Heart left ventricle (tissue), 16 donors: ENCODE measurements around the gene SAP30BP. TPM values are rescaled to one million over a fixed set of nuclear protein-coding genes. Genes with fewer than 3 reads are reported as not detected.

Experiments used
- ATAC-seq, 4 donors: fragments of 200-7000 bp; cut with Tn5 transposase; one replicate each; pipeline ENCODE4 v1.9.1; 2020 to 2022; ENCODE audit warnings: moderate library complexity in 4 of 4, mild to moderate bottlenecking in 3 of 4, moderate number of reproducible peaks in 1 of 4
- DNase-seq, 5 donors: peaks; one replicate each; pipeline ENCODE4 v3.0.0-alpha.2; 2020
- H3K27ac ChIP-seq, 12 donors: fragments of 200-600 bp; sonication (generic) in 4 of 12; one replicate each; pipeline versions ENCODE4 v1.5.0 to v1.8.0; 2016 to 2022; ENCODE audit warnings: mild to moderate bottlenecking in 2 of 12
- H3K27me3 ChIP-seq, 9 donors: fragments of 200-600 bp; sonication (generic) in 2 of 9; one replicate each; pipeline versions ENCODE4 v1.5.1 to v1.8.0; 2016 to 2022; ENCODE audit warnings: mild to moderate bottlenecking in 3 of 9
- H3K36me3 ChIP-seq, 9 donors: fragments of 200-600 bp; sonication (generic) in 2 of 9; one replicate each; pipeline versions ENCODE4 v1.5.0 to v1.8.0; 2018 to 2022; ENCODE audit warnings: mild to moderate bottlenecking in 2 of 9
- H3K4me1 ChIP-seq, 12 donors: fragments of 200-600 bp; sonication (generic) in 4 of 12; one replicate each; pipeline versions ENCODE4 v1.5.0 to v1.8.0; 2016 to 2022; ENCODE audit warnings: mild to moderate bottlenecking in 3 of 12
- H3K4me3 ChIP-seq, 12 donors: fragments of 200-600 bp; sonication (generic) in 4 of 12; one replicate each; pipeline versions ENCODE4 v1.5.0 to v1.8.0; 2017 to 2022; ENCODE audit warnings: mild to moderate bottlenecking in 9 of 12, moderate library complexity in 4 of 12
- H3K9me3 ChIP-seq, 12 donors: fragments of 200-600 bp; sonication (generic) in 4 of 12; one replicate each; pipeline versions ENCODE4 v1.5.0 to v1.8.0; 2016 to 2022; ENCODE audit warnings: mild to moderate bottlenecking in 1 of 12
- CTCF ChIP-seq, 12 donors: fragments of 200-600 bp; sonication (generic) in 4 of 12; IDR thresholded peaks; one replicate each; pipeline versions ENCODE4 v1.5.0 to v1.8.0; 2018 to 2022; ENCODE audit warnings: antibody characterized with exemption in 12 of 12, mild to moderate bottlenecking in 5 of 12
- POLR2A ChIP-seq, 2 donors: fragments of 450-650 bp; IDR thresholded peaks; one replicate each; pipeline ENCODE4 v1.6.1; 2017; ENCODE audit warnings: antibody characterized with exemption in 2 of 2, mild to moderate bottlenecking in 2 of 2, moderate library complexity in 2 of 2
- WGBS, 4 donors: extraction: QIAGEN DNeasy Blood & Tissue Kit in 2 of 4; methylation state at CpG; one replicate each; pipeline versions ENCODE4 v1.1.5 to v1.1.7; 2013 to 2018; 5-methylcytosine and 5-hydroxymethylcytosine counted together
- intact Hi-C, 10 donors: fragments of 100-400 bp; cut with DNase I; formaldehyde crosslinking; loops; one replicate each; pipeline versions ENCODE4 v1.11.1 to v1.14.2; 2022
- long read RNA-seq, 3 donors: library from polyadenylated mRNA; unstranded; transcript quantifications; one replicate each; pipeline ENCODE4 v2.0.0, GENCODE V29; 2020 to 2021
- polyA plus RNA-seq, 2 donors: library from polyadenylated mRNA; stranded (reverse); fragments of 200-250 nt; gene quantifications; one replicate each; pipeline ENCODE4 v1.2.3, GENCODE V29; 2013
- total RNA-seq, 9 donors: library from RNA; depleted of rRNA in 2 of 9; stranded (reverse); fragments of >200 nt in 2 of 9; fragmentation: NEBNext Ultra II Directional in 3 of 9; extraction: Animal tissue kit (Norgen Biotek cat#: 25700) in 3 of 9; gene quantifications; one replicate each; pipeline versions ENCODE4 v1.1.0 to v1.2.4, GENCODE V29; 2016 to 2023
- donor health status: ischemic (EF 13 %, LVEDD 7.1; RV severe dilation, severe dysfunction).
- donor health status: healthy with polysubstance abuse.
- donor health status: DM: no; HTN: yes; CAD: no.
- donor health status: DM: no; HTN: no; CAD: no.
- donor health status: ischemic (EF 25% LVEDD 6.9; RV normal size, moderate dysfunction).
- donor health status: ischemic (EF 25% LVEDD 5.7; RV mildly dilated, moderate dysfunction).
- donor health status: healthy.
- donor health status: DM: yes; HTN: yes; CAD: no.
- donor health status: ischemic (EF 35%, LVEDD 5.7; RV mildly dilated, moderate dysfunction).
- donor health status: nonischemic (EF 11% LVEDD 7.7; RV severe dilation, severe dysfunction).
- donor health status: DM: yes; HTN: yes; CAD: no.
- donor health status: PGD.
- donor health status: ischemic (EF 29% LVEDD 5.4; RV normal size, mild dysfunction).
- donor health status: nonischemic (EF 23%, LVEDD 6.1; RV moderate dilation, normal function).

The SAP30BP gene
- total RNA-seq, result 10 to 100 TPM; 40.9 to 67.8 (median 54.4) TPM
- 100 to 1,000 TPM in 1 of 2 donors, 10 to 100 TPM in 1; 59.9 to 121 TPM for polyA plus RNA-seq
- long read RNA-seq, donor 1, transcript SAP30BP-225 (11 exons, 2,722 nt), result major isoform, 30 of 42 reads
- long read RNA-seq, donor 1, partial matches to known transcripts, result 3 of 42 reads
- long read RNA-seq, donor 1, other reads (novel, unspliced or antisense), result 9 of 42 reads
- long read RNA-seq, donor 2, transcript SAP30BP-225 (11 exons, 2,722 nt), result major isoform, 114 of 164 reads
- long read RNA-seq, donor 2, partial matches to known transcripts, result 6 of 164 reads
- long read RNA-seq, donor 2, other reads (novel, unspliced or antisense), result 38 of 164 reads
- long read RNA-seq, donor 3, transcript SAP30BP-225 (11 exons, 2,722 nt), result major isoform, 39 of 51 reads
- long read RNA-seq, donor 3, partial matches to known transcripts, result 5 of 51 reads
- long read RNA-seq, donor 3, other reads (novel, unspliced or antisense), result 5 of 51 reads

- no peaks in the 10 kb centered on the region for H3K9me3 ChIP-seq
- TF ChIP-seq POLR2A (IDR thresholded peaks at IDR 0.05), result peak in 1 of 2 donors; percentile 82
- TF ChIP-seq CTCF (IDR thresholded peaks at IDR 0.05), result no peak
- peak within 1 kb of the TSS; percentile 63 to 90 (median 86) for H3K27ac ChIP-seq
- intact Hi-C loops, result no loop called here
- peaks cover 0 to 33% (median 21%) of the 10 kb centered on the region in 12 donors for H3K4me1 ChIP-seq
- 0 to 1% (median 1%) methylated on average over 55 of the region's 55 CpGs for WGBS, 4 donors
- DNase-seq (peak; percentile 98 to 99 (median 99)), ATAC-seq (peak; percentile 100)
- H3K27me3 ChIP-seq, result no peaks in the 10 kb centered on the region
- H3K36me3 ChIP-seq, result peaks cover 1 to 65% (median 54%) of the 10 kb centered on the region in 9 donors
- peak within 1 kb of the TSS; percentile 70 to 100 (median 88) for H3K4me3 ChIP-seq
These were observed at the start of gene SAP30BP, which contains the start of gene RECQL5 for GRCh38 chr17:75666959-75667790. TSS of gene SAP30BP (plus strand) at chr17:75667338. CDS start at chr17:75667373, 35 bp downstream. TSS of gene RECQL5 (minus strand) at chr17:75667154. CDS start at chr17:75666557, 597 bp downstream.

- TF ChIP-seq POLR2A (IDR thresholded peaks at IDR 0.05), result no peak
- TF ChIP-seq CTCF (IDR thresholded peaks at IDR 0.05), result no peak
- Histone ChIP-seq H3K27me3 (no peaks in the 10 kb centered on the region), H3K4me1 (no peaks in the 10 kb centered on the region), H3K4me3 (no peak overlapping the region), H3K36me3 (peaks cover 0 to 97% (median 74%) of the 10 kb centered on the region in 9 donors), H3K9me3 (no peaks in the 10 kb centered on the region), H3K27ac (no peak overlapping the region)
- no peak for ATAC-seq
- 88 to 98% (median 92%) methylated on average over 10 to 11 of the region's 11 CpGs for WGBS, 4 donors
- intact Hi-C loops, result no loop called here
- no peak for DNase-seq
These were observed 49.5 kb upstream of the SAP30BP start for GRCh38 chr17:75617675-75618074.

GRCh38 chr17:75619506-75620431, 47.4 kb upstream of the SAP30BP start:
- H3K4me1 ChIP-seq, result no peaks in the 10 kb centered on the region
- no peak for TF ChIP-seq POLR2A (IDR thresholded peaks at IDR 0.05)
- peak in 10 of 12 donors; percentile 10 to 47 (median 34) for TF ChIP-seq CTCF (IDR thresholded peaks at IDR 0.05)
- DNase-seq, result peak in 1 of 5 donors; percentile 67
- no peak overlapping the region for H3K27ac ChIP-seq
- WGBS, 4 donors, result 80 to 89% (median 84%) methylated on average over 9 to 36 of the region's 36 CpGs
- H3K27me3 ChIP-seq, result no peaks in the 10 kb centered on the region
- H3K36me3 ChIP-seq, result peaks cover 0 to 92% (median 62%) of the 10 kb centered on the region in 9 donors
- no peaks in the 10 kb centered on the region for H3K9me3 ChIP-seq
- intact Hi-C loops, result no loop called here
- peak in 2 of 4 donors; percentile 16 to 27 for ATAC-seq
- H3K4me3 ChIP-seq, result no peak overlapping the region
